Thoracic aorta (tissue), 2 donors: ENCODE data around the gene FUT9. TPM values are rescaled to one million over a fixed set of nuclear protein-coding genes. Genes with fewer than 3 reads are reported as not detected.

Source experiments
- ATAC-seq: fragments of 150-250 bp; one replicate; pipeline ENCODE4 v1.8.0; 2017; ENCODE audit warnings: low read depth; ENCODE audit not compliant: insufficient number of reproducible peaks, low FRiP score
- DNase-seq: peaks from one replicate; pipeline ENCODE4 v3.0.0-alpha.2; 2020; ENCODE audit warnings: low spot score
- H3K27ac ChIP-seq, 2 donors: fragments of 200-600 bp; sonication (generic); 1 replicate in 1 of 2; 2 replicates in 1 of 2; pipeline ENCODE4 v1.5.1; 2016; ENCODE audit warnings: mild to moderate bottlenecking in 2 of 2, moderate library complexity in 2 of 2
- H3K27me3 ChIP-seq: fragments of 200-600 bp; sonication (generic); replicated peaks from 2 replicates; pipeline ENCODE4 v1.6.0; 2016; ENCODE audit warnings: mild to moderate bottlenecking; ENCODE audit not compliant: insufficient read depth
- H3K36me3 ChIP-seq: fragments of 200-600 bp; sonication (generic); one replicate; pipeline ENCODE4 v1.5.1; 2016
- H3K4me1 ChIP-seq, 2 donors: fragments of 200-600 bp; sonication (generic); 1 replicate in 1 of 2; 2 replicates in 1 of 2; pipeline versions ENCODE4 v1.5.1 to v1.6.0; 2016; ENCODE audit warnings: low read depth in 2 of 2, mild to moderate bottlenecking in 1 of 2; ENCODE audit not compliant: control insufficient read depth in 1 of 2
- H3K4me3 ChIP-seq: fragments of 200-600 bp; sonication (generic); 2 replicates; pipeline ENCODE4 v1.5.1; 2016; ENCODE audit warnings: mild to moderate bottlenecking
- H3K9me3 ChIP-seq: fragments of 200-600 bp; sonication (generic); 2 replicates; pipeline ENCODE4 v1.5.1; 2016
- total RNA-seq, 2 donors: library from RNA; depleted of rRNA; stranded (reverse); fragments of >200 nt; gene quantifications; one replicate each; pipeline versions ENCODE4 v1.1.0 to v1.2.3, GENCODE V29; 2016
- TF ChIP-seq, protein P1 (sequence below): fragments of 200-600 bp; sonication (generic); IDR thresholded peaks from one replicate; pipeline ENCODE4 v1.5.1; 2019; ENCODE audit warnings: antibody characterized with exemption

FUT9 gene
- total RNA-seq, 2 donors from 2014 or later: not detected

DNA sequence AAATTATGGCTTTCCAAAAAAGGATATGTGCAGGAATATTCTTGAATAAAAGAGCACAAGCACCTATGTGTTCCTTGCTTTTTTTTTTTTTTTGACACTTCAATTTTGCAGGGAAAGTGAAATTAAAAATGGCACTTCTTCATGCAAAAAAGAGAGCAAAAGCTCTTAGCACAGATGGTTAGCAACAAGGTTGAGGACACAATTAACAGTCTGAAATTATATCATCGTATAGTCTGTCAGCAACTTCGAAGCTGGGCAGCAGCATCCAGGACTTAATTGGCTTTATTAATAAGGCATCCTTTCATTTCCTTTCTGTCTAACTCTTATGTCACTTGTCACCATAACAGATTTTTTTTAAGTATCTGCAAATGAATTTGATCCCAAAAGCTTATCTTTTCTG lies 122.6 kb downstream of the FUT9 start:
- H3K27me3 ChIP-seq: no peaks in the 10 kb centered on the region
- no peaks in the 10 kb centered on the region for H3K36me3 ChIP-seq
- DNase-seq (no peak), ATAC-seq (no peak)
- H3K27ac ChIP-seq: no peak overlapping the region
- TF ChIP-seq, protein P1, sequence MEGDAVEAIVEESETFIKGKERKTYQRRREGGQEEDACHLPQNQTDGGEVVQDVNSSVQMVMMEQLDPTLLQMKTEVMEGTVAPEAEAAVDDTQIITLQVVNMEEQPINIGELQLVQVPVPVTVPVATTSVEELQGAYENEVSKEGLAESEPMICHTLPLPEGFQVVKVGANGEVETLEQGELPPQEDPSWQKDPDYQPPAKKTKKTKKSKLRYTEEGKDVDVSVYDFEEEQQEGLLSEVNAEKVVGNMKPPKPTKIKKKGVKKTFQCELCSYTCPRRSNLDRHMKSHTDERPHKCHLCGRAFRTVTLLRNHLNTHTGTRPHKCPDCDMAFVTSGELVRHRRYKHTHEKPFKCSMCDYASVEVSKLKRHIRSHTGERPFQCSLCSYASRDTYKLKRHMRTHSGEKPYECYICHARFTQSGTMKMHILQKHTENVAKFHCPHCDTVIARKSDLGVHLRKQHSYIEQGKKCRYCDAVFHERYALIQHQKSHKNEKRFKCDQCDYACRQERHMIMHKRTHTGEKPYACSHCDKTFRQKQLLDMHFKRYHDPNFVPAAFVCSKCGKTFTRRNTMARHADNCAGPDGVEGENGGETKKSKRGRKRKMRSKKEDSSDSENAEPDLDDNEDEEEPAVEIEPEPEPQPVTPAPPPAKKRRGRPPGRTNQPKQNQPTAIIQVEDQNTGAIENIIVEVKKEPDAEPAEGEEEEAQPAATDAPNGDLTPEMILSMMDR: no peak
- no peaks in the 10 kb centered on the region for H3K9me3 ChIP-seq
- no peaks in the 10 kb centered on the region for H3K4me1 ChIP-seq
- no peak overlapping the region for H3K4me3 ChIP-seq

DNA sequence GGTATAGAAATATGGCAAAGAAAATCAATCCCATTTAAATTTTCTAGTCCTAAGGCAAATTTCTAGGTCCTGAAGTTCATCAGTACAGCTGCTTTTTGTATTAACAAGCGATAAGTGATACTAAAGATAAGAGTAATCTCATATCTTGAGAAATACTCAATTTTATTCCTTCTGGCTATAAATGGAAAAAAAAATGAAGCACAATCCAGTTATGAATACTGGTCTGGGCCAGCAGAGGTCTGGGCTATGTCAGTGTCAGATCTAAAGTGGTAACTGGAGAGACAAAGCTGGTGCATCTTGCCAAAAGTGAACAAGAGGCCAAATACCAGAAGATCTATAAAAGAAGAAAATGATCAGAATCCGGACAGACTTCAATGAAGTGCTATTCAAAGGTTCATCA lies 126.4 kb downstream of the FUT9 start:
- Histone ChIP-seq H3K27ac (no peak overlapping the region), H3K27me3 (no peaks in the 10 kb centered on the region), H3K4me1 (no peaks in the 10 kb centered on the region), H3K9me3 (no peaks in the 10 kb centered on the region), H3K4me3 (no peak overlapping the region), H3K36me3 (no peaks in the 10 kb centered on the region)
- TF ChIP-seq, protein P1: no peak
- no peak for ATAC-seq
- no peak for DNase-seq

- no peak for DNase-seq
- no peak for ATAC-seq
- TF ChIP-seq, protein P1: no peak
- no peaks in the 10 kb centered on the region for H3K36me3 ChIP-seq
- H3K9me3 ChIP-seq: no peaks in the 10 kb centered on the region
- H3K4me1 ChIP-seq: no peaks in the 10 kb centered on the region
- no peak overlapping the region for H3K4me3 ChIP-seq
- no peaks in the 10 kb centered on the region for H3K27me3 ChIP-seq
- no peak overlapping the region for H3K27ac ChIP-seq
Observed at GRCh38 chr6:96150431-96150830, 134.7 kb downstream of the FUT9 start.

- ATAC-seq (no peak), DNase-seq (no peak)
- no peaks in the 10 kb centered on the region for H3K9me3 ChIP-seq
- no peaks in the 10 kb centered on the region for H3K4me1 ChIP-seq
- H3K27ac ChIP-seq: no peak overlapping the region
- no peaks in the 10 kb centered on the region for H3K27me3 ChIP-seq
- no peak overlapping the region for H3K4me3 ChIP-seq
- H3K36me3 ChIP-seq: no peaks in the 10 kb centered on the region
- TF ChIP-seq, protein P1: no peak
Observed at GRCh38 chr6:96151707-96152106, 135.9 kb downstream of the FUT9 start.

GRCh38 chr6:96152114-96152708 lies 136.4 kb downstream of the FUT9 start:
- Histone ChIP-seq H3K36me3 (no peaks in the 10 kb centered on the region), H3K4me3 (no peak overlapping the region), H3K4me1 (no peaks in the 10 kb centered on the region), H3K27ac (no peak overlapping the region), H3K27me3 (no peaks in the 10 kb centered on the region), H3K9me3 (no peaks in the 10 kb centered on the region)
- DNase-seq: no peak
- ATAC-seq: no peak
- TF ChIP-seq, protein P1: no peak
